Fibroblast of lung (primary cell): ENCODE results near the gene TEDDM1. TPM values are rescaled to one million over a fixed set of nuclear protein-coding genes. Genes with fewer than 3 reads are reported as not detected.

Experiments used
- DNase-seq, 2 donors: peaks; one replicate each; pipeline versions ENCODE4 v3.0.0 to v3.0.0-alpha.2; 2010; ENCODE audit warnings: low read depth in 2 of 2
- H2AFZ ChIP-seq: 2 replicates; pipeline ENCODE4 v1.5.1; 2012; ENCODE audit warnings: low read length, control low read depth, inconsistent platforms
- H3K27ac ChIP-seq: 2 replicates; pipeline ENCODE4 v1.5.1; 2011; ENCODE audit warnings: low read length, control low read depth; ENCODE audit not compliant: insufficient read depth
- H3K27me3 ChIP-seq: 2 replicates; pipeline ENCODE4 v1.5.1; 2011; ENCODE audit warnings: mild to moderate bottlenecking, low read length; ENCODE audit not compliant: control insufficient read depth, insufficient read depth
- H3K36me3 ChIP-seq: 2 replicates; pipeline ENCODE4 v1.5.1; 2011; ENCODE audit warnings: low read length; ENCODE audit not compliant: control insufficient read depth, insufficient read depth
- H3K4me1 ChIP-seq: 2 replicates; pipeline ENCODE4 v1.5.1; 2011; ENCODE audit warnings: low read length; ENCODE audit not compliant: control insufficient read depth, insufficient read depth; ENCODE audit errors: extremely low read depth
- H3K4me2 ChIP-seq: 2 replicates; pipeline ENCODE4 v1.5.1; 2011; ENCODE audit warnings: low read length, control low read depth; ENCODE audit not compliant: insufficient read depth; ENCODE audit errors: extremely low read depth
- H3K4me3 ChIP-seq, 4 experiments: fragments of 200-600 bp in 1 of 4; sonication (generic) in 1 of 4; replicated peaks in 1 of 4; 2 replicates each; pipeline ENCODE4 v1.5.1; 2011 to 2016; ENCODE audit warnings: low read length in 4 of 4, low read depth in 3 of 4, mild to moderate bottlenecking in 3 of 4, control low read depth in 2 of 4, inconsistent platforms in 1 of 4, mixed read lengths in 1 of 4; ENCODE audit not compliant: insufficient read depth in 1 of 4; ENCODE audit errors: control extremely low read depth in 1 of 4
- H3K79me2 ChIP-seq: 2 replicates; pipeline ENCODE4 v1.5.1; 2012; ENCODE audit warnings: mild to moderate bottlenecking, low read length, inconsistent platforms; ENCODE audit not compliant: control insufficient read depth, insufficient read depth
- H3K9ac ChIP-seq: 2 replicates; pipeline ENCODE4 v1.5.1; 2011; ENCODE audit warnings: mild to moderate bottlenecking, low read length, control low read depth; ENCODE audit not compliant: insufficient read depth
- H3K9me3 ChIP-seq: 2 replicates; pipeline ENCODE4 v1.5.1; 2012; ENCODE audit warnings: low read depth, low read length; ENCODE audit not compliant: control insufficient read depth, insufficient read depth
- H4K20me1 ChIP-seq: 2 replicates; pipeline ENCODE4 v1.5.1; 2011; ENCODE audit warnings: low read length; ENCODE audit not compliant: control insufficient read depth, insufficient read depth; ENCODE audit errors: extremely low read depth
- EZH2 ChIP-seq: IDR thresholded peaks from 2 replicates; pipeline ENCODE4 v1.5.1; 2012; ENCODE audit warnings: low read length, control low read depth, mild to moderate bottlenecking; ENCODE audit errors: missing control alignments
- polyA plus RNA-seq, 2 donors: library from polyadenylated mRNA; depleted of rRNA in 1 of 2; stranded (reverse) in 1 of 2; unstranded in 1 of 2; fragments of >200 nt; gene quantifications; 2 replicates each; pipeline ENCODE4 v1.2.1, GENCODE V29; 2011 to 2012; ENCODE audit warnings: missing spikeins in 1 of 2
- total RNA-seq: library from RNA; depleted of rRNA; stranded (reverse); fragments of >200 nt; gene quantifications from 2 replicates; pipeline ENCODE4 v1.2.1, GENCODE V29; 2014
- TF ChIP-seq, protein P1 (sequence below), 2 donors: IDR thresholded peaks in 1 of 2; conservative IDR thresholded peaks in 1 of 2; 1 replicate in 1 of 2; 2 replicates in 1 of 2; pipeline ENCODE4 v1.5.1; 2011 to 2012; ENCODE audit warnings: low read length in 2 of 2, control low read depth in 1 of 2, inconsistent platforms in 1 of 2, low read depth in 1 of 2, mild to moderate bottlenecking in 1 of 2

Gene TEDDM1
- total and polyA plus RNA-seq, 2 donors (not counting 1 experiment from before 2014, with no cell fraction given), result not detected

DNA sequence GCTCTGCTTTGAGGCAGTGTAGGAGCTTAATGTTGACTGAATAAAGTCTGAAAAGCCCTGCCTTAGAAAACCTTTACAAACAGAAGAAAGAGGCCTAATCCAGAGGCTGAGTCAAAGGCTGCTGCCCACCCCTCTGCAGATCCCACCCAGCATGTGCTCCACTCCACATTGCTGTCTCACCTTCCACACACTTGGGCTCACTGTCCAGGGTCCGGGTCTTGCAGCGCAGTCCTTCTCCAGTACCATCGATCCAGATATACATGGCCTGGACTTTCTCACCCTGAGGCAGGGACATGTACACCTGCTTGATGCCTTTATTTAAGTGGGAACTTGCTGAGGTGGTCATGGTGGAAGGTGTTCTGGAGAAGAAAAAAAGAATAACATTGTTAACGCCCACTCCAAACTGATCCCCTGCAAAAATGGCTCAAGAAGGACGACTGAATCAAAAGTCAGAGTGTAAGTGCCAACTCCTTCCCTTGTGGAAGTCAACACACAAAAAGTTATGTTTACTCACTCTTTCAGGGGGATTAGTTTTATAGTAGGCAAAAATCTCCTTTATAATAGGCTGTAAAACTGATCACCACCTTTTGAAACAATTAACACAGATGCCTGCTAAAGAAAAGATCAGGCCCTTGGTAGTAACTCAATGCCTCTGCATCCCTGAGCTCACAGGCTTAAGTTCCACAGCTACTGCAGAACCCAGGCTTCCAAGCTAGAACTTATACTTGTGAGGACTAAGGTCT, 11.9 kb downstream of the TEDDM1 start:
- Histone ChIP-seq H3K4me3 (peak overlapping the region; percentile 95 to 98 (median 96)), H4K20me1 (peaks cover 5% of the 10 kb centered on the region), H3K9ac (no peak overlapping the region), H3K79me2 (peaks cover 36% of the 10 kb centered on the region), H3K36me3 (peaks cover 21% of the 10 kb centered on the region), H3K27me3 (no peaks in the 10 kb centered on the region), H3K27ac (no peak overlapping the region), H3K9me3 (no peaks in the 10 kb centered on the region), H3K4me2 (peak overlapping the region; percentile 71), H2AFZ (no peak overlapping the region), H3K4me1 (peaks cover 4% of the 10 kb centered on the region)
- DNase-seq, result no peak
- TF ChIP-seq, protein P1, sequence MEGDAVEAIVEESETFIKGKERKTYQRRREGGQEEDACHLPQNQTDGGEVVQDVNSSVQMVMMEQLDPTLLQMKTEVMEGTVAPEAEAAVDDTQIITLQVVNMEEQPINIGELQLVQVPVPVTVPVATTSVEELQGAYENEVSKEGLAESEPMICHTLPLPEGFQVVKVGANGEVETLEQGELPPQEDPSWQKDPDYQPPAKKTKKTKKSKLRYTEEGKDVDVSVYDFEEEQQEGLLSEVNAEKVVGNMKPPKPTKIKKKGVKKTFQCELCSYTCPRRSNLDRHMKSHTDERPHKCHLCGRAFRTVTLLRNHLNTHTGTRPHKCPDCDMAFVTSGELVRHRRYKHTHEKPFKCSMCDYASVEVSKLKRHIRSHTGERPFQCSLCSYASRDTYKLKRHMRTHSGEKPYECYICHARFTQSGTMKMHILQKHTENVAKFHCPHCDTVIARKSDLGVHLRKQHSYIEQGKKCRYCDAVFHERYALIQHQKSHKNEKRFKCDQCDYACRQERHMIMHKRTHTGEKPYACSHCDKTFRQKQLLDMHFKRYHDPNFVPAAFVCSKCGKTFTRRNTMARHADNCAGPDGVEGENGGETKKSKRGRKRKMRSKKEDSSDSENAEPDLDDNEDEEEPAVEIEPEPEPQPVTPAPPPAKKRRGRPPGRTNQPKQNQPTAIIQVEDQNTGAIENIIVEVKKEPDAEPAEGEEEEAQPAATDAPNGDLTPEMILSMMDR (conservative IDR thresholded peaks at IDR 0.05 in 1 of 2, IDR thresholded peaks at IDR 0.05 in 1 of 2; ENCODE audit: low read depth in 1 of 2, low read length in 2 of 2), result no peak
- no peak for TF ChIP-seq EZH2

DNA sequence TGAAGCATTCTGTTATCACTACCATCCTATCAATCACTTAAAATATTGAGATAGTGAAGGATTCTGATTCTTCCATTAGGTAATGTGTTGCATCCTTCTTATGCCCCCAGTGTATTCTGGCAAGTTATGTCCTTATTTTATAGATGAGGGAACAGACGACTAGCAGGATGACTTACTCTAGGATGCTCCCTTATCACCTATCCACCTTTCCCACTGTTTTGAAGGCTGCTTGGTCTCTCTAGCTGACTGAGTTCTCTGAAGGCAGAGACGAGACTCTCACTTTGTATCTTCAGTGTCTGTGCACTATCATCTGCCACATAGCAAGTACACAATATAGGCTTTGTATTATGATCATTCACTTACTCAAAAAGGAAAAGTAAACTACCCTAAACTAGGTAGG, 12.9 kb downstream of the TEDDM1 start:
- Histone ChIP-seq H3K9ac (no peak overlapping the region), H4K20me1 (peaks cover 5% of the 10 kb centered on the region), H3K4me1 (peaks cover 1% of the 10 kb centered on the region), H3K4me2 (no peak overlapping the region), H3K36me3 (peaks cover 21% of the 10 kb centered on the region), H3K4me3 (no peak overlapping the region), H3K27ac (no peak overlapping the region), H3K9me3 (no peaks in the 10 kb centered on the region), H3K27me3 (no peaks in the 10 kb centered on the region), H2AFZ (no peak overlapping the region), H3K79me2 (peaks cover 36% of the 10 kb centered on the region)
- no peak for DNase-seq
- TF ChIP-seq, protein P1 (conservative IDR thresholded peaks at IDR 0.05 in 1 of 2, IDR thresholded peaks at IDR 0.05 in 1 of 2; ENCODE audit: low read depth in 1 of 2, low read length in 2 of 2), result no peak
- no peak for TF ChIP-seq EZH2

- Histone ChIP-seq H3K9ac (no peak overlapping the region), H3K27ac (no peak overlapping the region), H2AFZ (no peak overlapping the region), H3K4me1 (no peaks in the 10 kb centered on the region), H4K20me1 (peaks cover 5% of the 10 kb centered on the region), H3K9me3 (no peaks in the 10 kb centered on the region), H3K36me3 (peaks cover 25% of the 10 kb centered on the region), H3K79me2 (peaks cover 36% of the 10 kb centered on the region), H3K4me3 (no peak overlapping the region), H3K4me2 (no peak overlapping the region), H3K27me3 (no peaks in the 10 kb centered on the region)
- TF ChIP-seq EZH2, result no peak
- TF ChIP-seq, protein P1 (conservative IDR thresholded peaks at IDR 0.05 in 1 of 2, IDR thresholded peaks at IDR 0.05 in 1 of 2; ENCODE audit: low read depth in 1 of 2, low read length in 2 of 2), result no peak
- DNase-seq, result no peak
Observed at GRCh38 chr1:182386980-182387379, 13.5 kb downstream of the TEDDM1 start.
